Kidney capillary endothelial cell (primary cell): Measurements from ENCODE around the gene C13orf46.
"Not testable (repeated sequence)": the region's sequence is repeated elsewhere in the genome, so short reads cannot be mapped to it uniquely, and the experiment has no call there.

ENCODE experiments used
- DNase-seq: peaks from one replicate; pipeline ENCODE4 v3.0.0-alpha.2; 2018; ENCODE audit warnings: low spot score

Gene C13orf46

DNA sequence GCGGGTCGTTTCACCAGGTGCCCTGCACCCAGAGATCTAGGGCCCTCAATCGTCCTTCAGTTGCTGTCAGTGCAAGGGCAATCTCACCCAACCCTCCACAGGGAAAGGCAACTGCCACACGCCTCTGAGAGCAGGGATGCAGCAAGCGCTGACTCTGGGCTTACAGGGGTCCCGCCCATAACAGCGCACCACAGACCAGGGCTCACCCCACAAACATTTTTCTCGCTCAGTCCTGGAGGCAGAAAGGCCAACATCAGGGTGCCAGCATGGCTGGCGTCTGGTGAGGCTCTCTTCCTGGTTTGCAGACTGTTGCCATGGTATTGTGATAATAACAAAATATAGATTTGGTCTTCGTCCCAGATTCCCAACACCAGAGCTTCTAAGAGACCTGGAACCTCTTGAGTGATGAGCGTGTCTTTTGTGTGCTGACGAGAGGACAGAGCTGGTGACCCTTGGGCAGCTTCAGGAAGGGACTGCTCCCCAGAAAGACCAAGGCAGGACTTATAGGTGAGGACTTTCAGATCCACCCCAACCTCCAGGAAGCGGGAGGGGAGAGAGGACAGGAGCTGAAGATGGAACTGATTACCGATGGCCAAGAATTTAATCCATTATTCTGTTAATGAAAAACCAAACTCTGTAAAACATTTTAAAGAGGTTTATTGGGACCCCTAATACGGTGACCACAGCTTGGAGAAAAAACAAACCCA is 51.3 kb downstream of the C13orf46 start:
- no peak for DNase-seq

DNA sequence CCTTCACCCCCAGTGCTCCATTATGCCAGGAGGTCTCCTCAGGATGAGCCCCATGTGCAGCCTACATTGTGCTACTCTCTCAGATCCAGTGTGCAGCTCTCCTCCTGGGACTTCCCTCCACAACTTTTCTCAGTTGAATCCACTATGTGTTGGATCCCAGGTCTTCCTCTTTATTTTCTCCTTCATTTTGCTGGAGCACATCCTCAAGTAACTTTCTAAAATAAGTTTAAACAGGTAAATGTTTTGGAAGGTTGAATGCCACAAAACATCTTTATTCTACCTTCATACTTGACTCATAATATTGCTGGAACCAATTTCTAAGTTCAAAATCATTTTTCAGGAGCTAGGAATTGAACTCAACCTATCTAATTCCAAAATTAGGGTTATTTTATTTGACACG is 52.1 kb downstream of the C13orf46 start:
- DNase-seq = no peak

DNA sequence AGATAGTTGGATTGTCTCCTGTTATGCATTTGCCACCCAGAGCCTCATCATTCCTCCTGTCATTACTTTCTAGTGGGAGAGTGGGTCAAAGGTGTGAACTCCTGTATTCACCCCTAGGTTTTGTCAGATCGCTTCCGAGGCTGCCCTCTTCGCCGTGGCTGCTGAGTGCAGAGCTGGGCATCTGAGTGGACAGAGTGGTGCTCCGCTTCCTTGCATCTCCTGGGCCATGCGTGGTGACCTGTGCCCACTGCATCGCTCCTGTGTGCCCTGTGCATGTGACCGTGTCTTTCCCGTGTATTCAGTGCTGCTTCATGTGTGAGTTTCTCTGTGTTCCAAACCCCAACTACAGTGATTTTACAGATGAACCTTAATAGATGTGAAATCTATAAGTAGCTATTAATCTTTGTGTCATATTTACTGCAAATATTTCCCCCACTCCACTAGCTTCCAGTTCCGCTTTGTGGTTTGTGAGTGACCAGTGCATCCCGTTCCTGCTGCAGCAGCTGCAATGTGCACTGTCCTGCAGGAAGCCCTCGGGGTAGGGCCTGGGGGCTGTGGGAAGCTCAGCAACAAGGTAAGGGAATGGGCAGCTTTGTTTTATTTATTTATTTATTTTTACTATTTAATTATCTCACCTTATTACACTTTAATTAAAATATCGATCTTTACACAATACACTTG is 53.1 kb downstream of the C13orf46 start:
- DNase-seq = no peak

DNA sequence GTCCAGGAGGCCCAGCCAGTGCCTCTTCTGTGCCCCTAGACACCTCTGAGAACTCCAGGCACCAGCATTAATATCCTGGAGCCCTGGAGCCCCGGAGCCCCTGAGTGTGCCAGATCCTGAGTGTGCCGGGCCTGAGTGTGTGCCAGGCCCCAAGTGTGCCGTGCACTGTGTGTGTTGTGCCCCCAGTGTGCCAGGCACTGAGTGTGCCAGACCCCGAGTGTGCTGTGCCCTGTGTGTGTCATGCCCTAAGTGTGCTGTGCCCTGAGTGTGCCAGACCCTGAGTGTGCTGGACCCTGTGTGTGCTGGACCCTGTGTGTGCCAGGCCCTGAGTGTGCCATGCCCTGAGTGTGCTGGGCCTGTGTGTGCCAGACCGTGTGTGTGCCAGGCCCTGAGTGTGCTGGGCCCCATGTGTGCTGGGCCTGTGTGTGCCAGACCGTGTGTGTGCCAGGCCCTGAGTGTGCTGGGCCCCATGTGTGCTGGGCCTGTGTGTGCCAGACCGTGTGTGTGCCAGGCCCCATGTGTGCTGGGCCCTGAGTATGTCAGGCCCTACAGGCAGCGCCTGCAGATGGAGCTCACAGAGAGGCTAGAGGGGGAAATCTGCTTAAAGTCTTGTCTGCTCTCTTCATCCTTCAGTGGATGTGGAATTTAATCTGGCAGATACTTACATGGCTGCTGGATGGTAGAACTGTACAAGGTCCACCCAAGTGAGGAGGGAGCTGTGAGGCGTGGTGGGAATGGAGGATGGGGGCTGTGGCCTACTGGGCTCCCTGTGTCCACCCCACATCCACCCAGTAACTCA is 53.9 kb downstream of the C13orf46 start:
- no peak for DNase-seq

DNA sequence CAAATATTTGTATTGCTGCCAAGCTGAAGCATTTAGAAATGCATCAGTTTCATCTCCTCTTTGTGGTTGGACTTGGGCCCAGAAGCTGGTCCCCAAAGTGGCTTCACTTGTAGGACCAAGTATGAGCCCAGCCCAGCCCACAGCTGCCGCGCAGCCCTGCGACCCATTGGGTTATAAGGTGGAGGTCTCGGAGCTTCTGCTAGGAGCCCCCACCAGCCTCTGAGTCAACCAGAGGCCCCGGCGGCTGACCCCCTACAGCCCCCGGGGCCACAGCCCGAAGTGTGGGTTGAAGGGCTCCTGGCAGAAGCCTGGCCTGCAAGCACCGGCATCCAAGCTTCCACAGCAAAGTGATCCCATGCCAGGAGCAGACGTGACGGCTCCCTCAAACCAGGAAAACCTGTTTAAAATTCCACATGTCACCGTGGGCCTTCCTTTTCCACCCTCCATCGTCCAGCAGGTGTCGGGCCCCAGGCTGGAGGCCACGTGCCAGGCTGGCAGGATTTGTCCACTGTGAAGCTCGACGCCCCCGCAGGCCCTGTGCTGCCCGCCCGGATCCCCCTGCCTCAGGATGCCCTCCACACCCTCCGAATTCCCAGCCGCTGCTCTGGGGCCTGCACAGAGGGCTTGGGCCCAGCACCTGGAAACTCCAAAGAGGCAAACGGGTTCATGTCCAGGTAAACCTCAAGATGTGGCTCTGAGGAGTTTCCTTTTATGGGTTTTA is 54.7 kb downstream of the C13orf46 start:
- no peak for DNase-seq

DNA sequence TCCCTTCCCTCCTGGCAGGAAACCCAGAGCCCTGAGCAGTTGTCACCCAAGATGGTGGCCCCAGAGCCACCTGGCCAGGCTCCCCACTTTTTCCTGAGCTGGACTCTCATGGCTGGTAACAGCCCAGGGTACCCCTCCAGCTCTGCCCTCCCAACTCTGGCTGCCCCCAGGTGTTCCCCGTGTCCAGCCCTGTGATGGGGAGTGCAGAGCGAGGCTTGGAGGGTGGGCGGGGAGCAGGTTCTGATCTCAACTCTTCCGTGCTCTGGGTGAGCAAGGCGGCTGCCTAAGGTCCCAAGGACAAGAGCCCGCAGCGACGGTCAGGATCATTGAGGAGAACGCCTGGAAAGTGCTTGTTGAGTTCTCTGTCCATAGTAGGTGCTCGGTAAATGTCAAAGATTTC is 55.3 kb downstream of the C13orf46 start:
- DNase-seq = no peak

DNA sequence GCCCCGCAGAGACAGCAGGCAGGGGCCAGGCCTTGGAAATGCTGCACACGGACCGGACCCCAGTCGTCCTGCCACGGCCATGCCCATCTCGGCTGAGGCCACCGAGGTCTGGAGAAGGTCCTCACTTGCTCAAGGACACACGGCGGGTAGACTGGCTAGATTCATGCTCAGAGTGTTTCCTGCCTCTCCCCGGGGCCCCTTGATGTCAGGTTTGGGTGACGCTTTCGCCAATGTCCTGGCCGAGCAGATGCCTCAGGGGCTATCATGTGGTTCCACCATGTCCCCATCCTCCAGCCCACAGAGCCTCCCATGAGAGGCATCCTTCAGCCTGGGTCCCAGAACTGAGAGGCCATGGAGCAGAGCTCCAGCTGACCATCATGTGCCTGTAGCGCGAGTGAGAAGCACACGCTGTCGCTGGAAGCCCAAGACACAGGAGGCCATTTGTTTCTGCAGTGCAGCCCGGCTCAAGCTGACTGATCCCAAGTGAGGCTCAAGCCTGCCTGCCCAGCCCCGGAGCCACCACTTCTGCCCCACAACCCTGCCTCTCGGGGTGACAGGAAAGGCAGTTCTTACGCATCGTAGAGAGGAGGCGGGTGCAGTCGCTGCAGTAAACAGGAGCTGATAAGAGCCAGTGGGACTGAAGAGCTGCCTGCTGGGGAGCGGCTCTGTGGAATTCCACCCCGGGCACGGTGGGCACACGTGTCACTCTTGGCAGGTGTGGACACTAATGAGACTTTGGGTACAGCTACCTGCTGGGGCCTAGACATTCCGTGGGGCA is 56.1 kb downstream of the C13orf46 start:
- DNase-seq = no peak

DNA sequence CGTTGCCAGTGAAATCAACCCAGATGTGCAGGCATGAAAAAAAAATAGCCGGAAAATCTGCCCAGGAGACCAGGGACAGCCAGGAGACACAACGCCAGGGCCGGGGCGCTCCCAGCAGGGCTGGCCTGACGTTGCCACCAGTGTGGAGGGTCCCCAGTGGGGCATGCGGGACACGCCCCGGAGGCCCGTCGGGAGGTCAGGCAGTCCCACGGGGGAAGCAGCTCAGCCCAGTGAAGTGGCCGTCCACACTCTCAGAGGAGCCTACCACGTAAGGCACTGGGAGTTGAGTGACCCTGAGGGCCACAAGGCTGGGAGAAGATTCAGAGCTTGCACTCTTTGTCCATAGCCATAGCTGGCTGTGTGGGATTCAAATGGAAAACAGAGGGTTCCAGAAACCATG is 56.8 kb downstream of the C13orf46 start:
- no peak for DNase-seq

DNA sequence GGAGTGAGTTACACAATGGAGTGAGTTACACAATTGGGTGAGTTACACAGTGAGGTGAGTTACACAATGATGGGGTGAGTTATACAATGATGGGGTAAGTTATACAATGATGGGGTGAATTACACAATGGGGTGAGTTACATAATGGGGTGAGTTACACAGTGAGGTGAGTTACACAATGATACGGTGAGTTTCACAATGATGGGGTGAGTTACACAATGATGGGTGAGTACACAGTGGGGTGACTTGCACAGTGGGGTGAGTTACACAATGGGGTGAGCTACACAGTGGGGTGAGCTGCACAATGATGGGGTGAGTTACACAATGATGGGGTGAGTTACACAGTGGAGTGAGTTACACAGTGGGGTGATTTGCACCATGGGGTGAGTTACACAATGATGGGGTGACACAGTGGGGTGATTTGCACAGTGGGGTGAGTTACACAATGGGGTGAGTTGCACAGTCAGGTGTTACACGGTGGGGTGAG is 57.5 kb downstream of the C13orf46 start:
- no peak for DNase-seq

DNA sequence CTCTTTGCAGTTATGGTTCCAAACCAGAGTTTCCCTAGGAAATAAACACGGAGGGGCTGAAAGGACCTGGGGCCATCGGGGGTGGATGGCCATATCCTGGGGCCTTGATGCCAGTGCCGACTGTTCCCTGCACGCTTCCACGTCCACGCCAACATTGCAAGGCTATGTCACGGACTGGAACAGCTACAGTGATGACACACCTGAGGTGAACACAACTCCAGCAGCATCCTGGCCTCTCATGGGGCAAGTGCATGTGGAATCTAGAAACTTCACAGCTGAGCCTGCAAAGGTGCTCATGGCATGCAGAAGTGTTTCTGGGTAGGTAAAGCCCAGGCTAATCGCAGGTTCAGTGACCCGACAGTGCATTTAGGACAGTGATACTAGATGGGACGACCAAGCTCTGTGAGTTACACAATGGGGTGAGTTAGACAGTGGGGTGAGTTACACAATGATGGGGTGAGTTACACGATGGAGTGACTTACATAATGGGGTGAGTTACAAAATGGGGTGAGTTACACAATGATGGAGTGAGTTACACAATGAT is 58.0 kb downstream of the C13orf46 start:
- no peak for DNase-seq

DNA sequence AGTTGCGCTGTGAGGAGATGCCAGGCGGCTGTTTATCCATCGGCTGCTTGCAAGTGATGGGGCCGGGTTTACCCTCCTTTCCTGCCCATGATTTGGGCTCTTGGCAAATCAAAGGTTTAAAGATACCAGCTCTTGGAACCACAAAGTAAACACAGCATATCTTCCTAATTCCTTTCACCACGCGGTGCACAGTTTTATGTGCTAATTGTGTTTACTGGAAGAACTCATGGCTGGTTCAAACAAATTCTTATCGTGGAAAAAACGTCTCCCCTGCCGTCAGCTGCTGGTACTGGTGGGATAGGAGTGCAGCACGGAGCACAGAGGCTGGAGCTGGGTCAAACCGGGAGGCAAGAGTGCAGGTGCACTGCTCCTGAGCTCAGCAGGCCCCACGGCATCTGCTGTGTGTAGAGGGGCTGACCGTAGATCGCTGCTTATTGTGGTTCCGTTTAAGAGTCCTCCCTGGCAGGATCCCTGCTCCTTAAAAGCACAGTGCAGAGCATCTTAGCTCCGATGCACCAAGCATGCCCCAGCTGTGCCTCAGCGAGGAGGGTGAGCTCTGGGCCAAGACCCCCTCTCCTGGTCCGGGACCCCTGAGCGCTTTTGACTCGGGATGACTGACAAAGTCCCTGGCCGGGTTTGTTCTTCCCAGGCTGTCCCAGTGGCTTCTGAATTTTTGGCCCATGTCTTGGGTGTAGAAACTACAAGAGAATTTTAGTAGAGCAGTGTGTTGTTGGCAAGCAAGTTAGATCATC is 58.7 kb downstream of the C13orf46 start:
- DNase-seq = no peak

DNA sequence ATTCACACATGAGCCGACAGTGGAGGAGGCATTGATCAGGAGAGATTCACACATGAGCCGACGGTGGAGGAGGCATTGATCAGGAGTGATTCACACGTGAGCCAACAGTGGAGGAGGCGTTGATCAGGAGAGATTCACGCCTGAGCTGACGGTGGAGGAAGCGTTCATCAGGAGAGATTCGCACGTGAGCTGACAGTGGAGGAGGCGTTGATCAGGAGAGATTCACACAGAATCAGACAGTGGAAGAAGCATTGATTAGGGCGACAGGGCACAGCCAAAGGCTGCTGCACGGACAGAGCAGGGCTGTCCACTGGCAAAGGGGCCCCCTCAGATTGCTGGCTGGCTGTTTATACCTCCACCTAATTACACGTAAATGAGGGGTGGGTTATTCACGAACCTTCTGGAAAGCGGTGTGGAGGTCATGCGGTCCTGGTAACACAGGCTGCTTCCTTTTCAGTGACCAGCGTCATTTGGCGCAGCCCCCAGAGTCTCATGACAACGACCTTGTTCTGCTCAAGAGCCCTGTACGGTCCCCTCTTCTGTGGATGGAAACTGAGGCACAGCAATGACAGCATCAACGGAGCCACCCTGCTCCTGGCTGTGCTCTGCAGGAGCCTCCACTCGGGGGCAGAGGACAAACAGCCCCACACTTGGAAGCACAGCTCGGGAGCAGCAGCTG is 59.4 kb downstream of the C13orf46 start:
- DNase-seq = no peak

DNA sequence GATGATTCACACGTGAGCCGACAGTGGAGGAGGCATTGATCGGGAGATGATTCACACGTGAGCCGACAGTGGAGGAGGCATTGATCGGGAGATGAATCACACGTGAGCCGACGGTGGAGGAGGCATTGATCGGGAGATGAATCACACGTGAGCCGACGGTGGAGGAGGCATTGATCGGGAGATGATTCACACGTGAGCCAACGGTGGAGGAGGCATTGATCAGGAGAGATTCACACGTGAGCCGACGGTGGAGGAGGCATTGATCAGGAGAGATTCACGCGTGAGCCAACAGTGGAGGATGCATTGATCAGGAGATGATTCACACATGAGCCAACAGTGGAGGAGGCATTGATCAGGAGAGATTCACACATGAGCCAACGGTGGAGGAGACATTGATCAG is 60.0 kb downstream of the C13orf46 start:
- DNase-seq = not testable (repeated sequence)

DNA sequence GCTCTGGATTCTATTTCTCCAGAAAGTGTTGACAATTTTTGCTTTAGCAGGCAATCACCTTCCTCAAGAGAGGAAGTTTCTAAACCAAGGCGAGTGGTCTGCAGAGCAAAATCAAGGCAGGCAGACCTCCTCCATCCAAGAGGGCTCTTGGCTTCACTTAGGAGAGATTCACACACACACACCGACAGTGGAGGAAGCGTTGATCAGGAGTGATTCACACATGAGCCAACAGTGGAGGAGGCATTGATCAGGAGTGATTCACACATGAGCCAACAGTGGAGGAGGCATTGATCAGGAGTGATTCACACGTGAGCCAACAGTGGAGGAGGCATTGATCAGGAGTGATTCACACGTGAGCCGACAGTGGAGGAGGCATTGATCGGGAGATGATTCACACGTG is 60.5 kb downstream of the C13orf46 start:
- not testable (repeated sequence) for DNase-seq

DNA sequence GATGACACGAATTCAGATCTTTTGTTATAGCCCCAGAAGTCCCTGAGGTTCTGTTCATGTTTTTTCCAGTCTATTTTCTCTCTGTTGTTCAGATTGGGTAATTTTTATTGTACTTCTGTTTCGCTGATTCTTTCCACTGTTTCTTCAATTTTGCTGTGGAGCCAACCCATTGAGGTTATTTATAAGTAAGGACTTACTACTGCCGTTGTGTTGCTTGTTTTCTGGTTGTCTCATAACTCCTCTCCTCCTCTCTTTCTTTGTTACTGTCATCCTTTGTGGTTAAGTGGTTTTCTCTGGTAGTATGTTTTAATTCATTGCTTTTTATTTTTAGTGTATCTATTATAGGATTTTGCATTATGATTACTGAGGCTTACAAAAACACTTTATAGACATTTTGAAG is 61.3 kb downstream of the C13orf46 start:
- no peak for DNase-seq

DNA sequence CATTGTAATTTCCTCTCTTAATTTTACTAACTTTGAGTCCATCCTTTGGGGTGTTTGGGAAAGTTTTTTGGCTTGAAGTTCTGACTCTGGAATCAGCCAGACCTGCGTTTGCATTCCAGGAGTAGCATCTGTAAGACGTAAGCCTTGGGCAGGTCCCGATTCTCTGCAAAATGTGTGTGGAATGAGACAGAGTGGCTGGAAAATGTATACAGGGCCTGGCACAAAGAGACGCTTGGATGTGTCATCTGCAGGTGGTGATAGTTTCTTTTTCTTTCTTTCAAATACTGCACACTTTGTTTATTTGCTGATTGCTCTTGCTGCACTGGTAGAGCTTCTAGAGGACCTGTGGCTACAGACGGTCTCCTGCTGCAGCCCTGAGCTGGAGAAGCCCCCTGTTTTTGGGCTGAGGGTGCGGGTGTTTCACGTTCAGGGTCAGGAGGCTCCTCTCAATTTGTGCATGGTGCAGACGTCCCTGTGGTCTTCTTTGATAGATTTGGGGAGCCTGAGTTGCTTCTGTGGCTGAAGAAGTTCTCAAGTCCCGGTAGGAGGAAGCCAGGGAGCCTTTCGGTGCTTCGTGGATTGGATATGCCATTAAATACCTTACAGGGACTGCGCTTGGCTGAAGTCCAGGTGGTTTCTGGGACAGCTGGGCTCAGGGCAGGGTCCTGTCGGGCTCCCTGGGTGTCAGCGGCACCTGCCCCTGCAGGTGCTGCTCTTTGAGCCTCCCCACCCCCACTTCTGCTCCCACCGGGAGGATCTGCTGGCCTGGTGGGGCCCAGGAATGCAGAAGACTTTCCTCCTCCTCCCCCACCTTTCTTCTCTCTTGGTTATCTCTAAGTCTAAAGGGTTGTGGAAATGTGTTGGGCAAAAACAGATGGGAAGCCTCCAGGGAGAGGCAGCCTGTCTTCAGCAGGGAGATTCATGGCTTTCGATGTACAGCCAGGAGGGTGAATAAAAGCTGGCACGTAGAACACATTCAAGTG is 66.0 kb downstream of the C13orf46 start:
- no peak for DNase-seq

DNA sequence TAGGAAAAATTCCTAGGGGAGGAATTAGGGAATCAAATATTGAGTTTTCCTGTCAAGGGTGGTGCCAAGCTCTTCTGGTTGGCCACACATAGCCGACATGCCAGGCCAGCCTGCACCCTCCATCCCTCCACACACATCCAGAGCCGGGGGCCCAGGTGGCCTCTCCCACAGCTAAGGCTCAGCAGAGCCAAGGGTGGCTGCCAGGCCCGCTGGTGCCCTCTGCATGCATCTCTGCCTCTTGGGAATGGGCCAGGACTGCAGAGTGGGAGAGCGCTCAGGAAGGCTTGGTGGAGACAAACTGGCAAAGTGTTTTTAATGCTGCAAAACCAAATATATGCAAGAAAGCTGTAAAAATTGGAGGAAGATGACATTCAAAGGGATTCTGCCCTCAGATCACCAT is 67.3 kb downstream of the C13orf46 start:
- DNase-seq = no peak

DNA sequence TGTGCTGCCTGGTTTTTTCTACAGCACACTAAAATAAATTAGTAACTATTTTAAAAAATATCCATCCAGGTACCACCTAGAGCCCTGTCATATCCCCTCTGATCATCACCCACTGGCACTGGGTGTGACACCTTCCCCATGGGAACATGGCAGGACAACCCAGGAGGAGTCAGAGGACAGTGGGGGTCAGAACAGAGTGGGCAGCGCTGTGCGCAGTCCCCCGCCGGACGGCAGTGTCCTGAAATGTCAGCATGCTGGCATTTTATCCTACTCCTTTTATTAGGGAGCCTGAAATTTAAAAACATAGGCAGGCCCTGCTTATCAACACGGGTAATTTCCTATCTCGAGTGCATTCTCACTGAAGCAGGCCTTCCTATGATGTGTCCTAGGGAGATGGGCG is 67.9 kb downstream of the C13orf46 start:
- DNase-seq = no peak

DNA sequence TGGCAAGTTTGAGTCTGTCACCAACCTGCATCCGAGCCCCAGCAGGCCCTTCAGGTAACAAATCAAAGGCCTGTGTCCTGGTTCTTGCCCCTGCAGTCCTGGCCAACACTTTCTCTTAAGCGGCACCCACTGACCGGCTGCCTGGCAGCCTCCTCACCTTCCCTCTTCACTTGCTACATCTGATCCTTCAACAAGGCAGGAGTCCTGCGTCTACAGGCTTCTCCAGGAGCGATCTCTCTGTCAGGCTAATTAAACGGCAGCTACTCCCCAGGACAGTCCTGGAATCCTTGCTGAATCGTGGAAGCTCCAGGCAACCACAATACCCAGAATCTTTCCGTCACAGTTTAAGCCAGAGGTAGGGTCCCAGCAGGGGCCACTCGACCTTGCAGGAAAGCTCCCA is 68.9 kb downstream of the C13orf46 start:
- no peak for DNase-seq
